HUES48 (cell line): Measurements from ENCODE around the gene SMURF1.

Experiments
- H3K27ac ChIP-seq: one replicate; pipeline ENCODE4 v1.7.0; 2013; ENCODE audit warnings: low read depth, low read length, inconsistent platforms
- H3K27me3 ChIP-seq: 2 replicates; pipeline ENCODE4 v1.6.1; 2013; ENCODE audit warnings: mild to moderate bottlenecking, low read length; ENCODE audit not compliant: control insufficient read depth, insufficient read depth
- H3K36me3 ChIP-seq: 2 replicates; pipeline ENCODE4 v1.6.1; 2013; ENCODE audit warnings: low read length; ENCODE audit not compliant: control insufficient read depth, insufficient read depth
- H3K4me1 ChIP-seq: 2 replicates; pipeline ENCODE4 v1.6.1; 2013; ENCODE audit warnings: mild to moderate bottlenecking, low read length; ENCODE audit not compliant: control insufficient read depth, insufficient read depth
- H3K4me3 ChIP-seq: 2 replicates; pipeline ENCODE4 v1.5.1; 2013; ENCODE audit warnings: mild to moderate bottlenecking, low read depth, low read length
- H3K9ac ChIP-seq: 2 replicates; pipeline ENCODE4 v1.6.1; 2013; ENCODE audit warnings: mild to moderate bottlenecking, low read depth, low read length, moderate library complexity
- H3K9me3 ChIP-seq: 2 replicates; pipeline ENCODE4 v1.6.1; 2013; ENCODE audit warnings: low read length; ENCODE audit not compliant: control insufficient read depth, insufficient read depth

SMURF1 gene

DNA sequence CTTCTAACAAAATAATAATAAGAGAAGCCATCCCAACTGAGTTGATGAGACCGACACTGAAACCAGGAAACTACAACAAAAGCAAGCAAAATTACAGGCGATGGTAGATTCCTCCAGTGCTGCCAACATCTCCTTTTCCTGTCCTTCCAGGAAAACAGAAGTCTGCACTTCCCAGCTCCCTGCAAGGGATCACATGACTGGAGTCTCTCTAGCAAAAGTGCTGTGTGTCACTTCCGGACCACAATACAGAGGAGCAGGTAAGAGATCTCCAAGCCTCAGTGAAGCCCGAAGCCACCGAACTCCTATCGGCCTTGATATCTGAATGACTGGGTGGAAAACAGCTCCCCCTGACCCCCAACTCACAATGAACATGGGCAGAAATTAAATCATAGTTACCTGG, 63.2 kb downstream of the SMURF1 start:
- Histone ChIP-seq H3K36me3 (no peaks in the 10 kb centered on the region), H3K27ac (no peak overlapping the region), H3K4me3 (no peak overlapping the region), H3K9me3 (no peaks in the 10 kb centered on the region), H3K9ac (no peak overlapping the region), H3K27me3 (no peaks in the 10 kb centered on the region), H3K4me1 (peaks cover 16% of the 10 kb centered on the region; the same call in 1 of the 2 replicates)

- Histone ChIP-seq H3K36me3 (no peaks in the 10 kb centered on the region), H3K4me1 (peaks cover 16% of the 10 kb centered on the region; the same call in 1 of the 2 replicates), H3K9me3 (no peaks in the 10 kb centered on the region), H3K27ac (no peak overlapping the region), H3K4me3 (no peak overlapping the region), H3K27me3 (no peaks in the 10 kb centered on the region), H3K9ac (no peak overlapping the region)
These were observed 64.8 kb downstream of the SMURF1 start for GRCh38 chr7:99079104-99079503.

GRCh38 chr7:99078416-99078815, 65.5 kb downstream of the SMURF1 start:
- no peaks in the 10 kb centered on the region for H3K36me3 ChIP-seq
- H3K9me3 ChIP-seq: no peaks in the 10 kb centered on the region
- 0 out of 2 replicates have a peak, but pooled peaks cover 10% of the 10 kb centered on the region for H3K4me1 ChIP-seq
- H3K9ac ChIP-seq: no peak overlapping the region
- H3K4me3 ChIP-seq: no peak overlapping the region
- no peaks in the 10 kb centered on the region for H3K27me3 ChIP-seq
- no peak overlapping the region for H3K27ac ChIP-seq

DNA sequence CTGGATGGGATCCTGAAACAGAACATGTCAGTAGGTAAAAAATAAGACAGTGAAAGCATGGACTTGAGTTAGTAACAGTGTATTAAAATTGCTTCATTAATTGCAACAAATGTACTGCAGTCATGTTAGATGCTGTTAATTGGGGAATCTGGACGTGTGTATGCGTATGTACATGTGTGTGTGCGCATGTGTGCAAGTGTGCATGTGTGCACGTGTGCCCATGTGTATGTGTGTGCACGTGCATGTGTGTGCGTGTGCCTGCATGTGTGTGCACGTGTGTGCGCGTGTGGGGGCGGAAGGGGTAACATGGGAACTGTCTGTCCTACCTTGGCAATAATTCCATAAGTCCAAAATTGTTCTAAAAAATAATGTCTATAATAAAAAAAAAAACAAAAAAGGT, 67.3 kb downstream of the SMURF1 start:
- Histone ChIP-seq H3K27me3 (no peaks in the 10 kb centered on the region), H3K9ac (no peak overlapping the region), H3K4me1 (0 out of 2 replicates have a peak, but pooled peaks cover 7% of the 10 kb centered on the region), H3K36me3 (no peaks in the 10 kb centered on the region), H3K9me3 (no peaks in the 10 kb centered on the region), H3K4me3 (no peak overlapping the region), H3K27ac (no peak overlapping the region)

GRCh38 chr7:99073839-99074446, 70.0 kb downstream of the SMURF1 start:
- H3K36me3 ChIP-seq: no peaks in the 10 kb centered on the region
- H3K27ac ChIP-seq: no peak overlapping the region
- H3K4me1 ChIP-seq: 0 out of 2 replicates have a peak, but pooled peaks cover under 1% of the 10 kb centered on the region
- H3K9ac ChIP-seq: no peak overlapping the region
- no peaks in the 10 kb centered on the region for H3K9me3 ChIP-seq
- H3K4me3 ChIP-seq: no peak overlapping the region
- no peaks in the 10 kb centered on the region for H3K27me3 ChIP-seq

GRCh38 chr7:99072126-99072525, 71.8 kb downstream of the SMURF1 start:
- H3K36me3 ChIP-seq: no peaks in the 10 kb centered on the region
- H3K27me3 ChIP-seq: no peaks in the 10 kb centered on the region
- H3K9me3 ChIP-seq: no peaks in the 10 kb centered on the region
- no peak overlapping the region for H3K27ac ChIP-seq
- no peak overlapping the region for H3K9ac ChIP-seq
- H3K4me1 ChIP-seq: no peaks in the 10 kb centered on the region
- no peak overlapping the region for H3K4me3 ChIP-seq

GRCh38 chr7:99070361-99070760, 73.5 kb downstream of the SMURF1 start:
- H3K27ac ChIP-seq: no peak overlapping the region
- H3K9me3 ChIP-seq: no peaks in the 10 kb centered on the region
- H3K27me3 ChIP-seq: no peaks in the 10 kb centered on the region
- no peak overlapping the region for H3K9ac ChIP-seq
- H3K36me3 ChIP-seq: no peaks in the 10 kb centered on the region
- H3K4me3 ChIP-seq: no peak overlapping the region
- no peaks in the 10 kb centered on the region for H3K4me1 ChIP-seq

DNA sequence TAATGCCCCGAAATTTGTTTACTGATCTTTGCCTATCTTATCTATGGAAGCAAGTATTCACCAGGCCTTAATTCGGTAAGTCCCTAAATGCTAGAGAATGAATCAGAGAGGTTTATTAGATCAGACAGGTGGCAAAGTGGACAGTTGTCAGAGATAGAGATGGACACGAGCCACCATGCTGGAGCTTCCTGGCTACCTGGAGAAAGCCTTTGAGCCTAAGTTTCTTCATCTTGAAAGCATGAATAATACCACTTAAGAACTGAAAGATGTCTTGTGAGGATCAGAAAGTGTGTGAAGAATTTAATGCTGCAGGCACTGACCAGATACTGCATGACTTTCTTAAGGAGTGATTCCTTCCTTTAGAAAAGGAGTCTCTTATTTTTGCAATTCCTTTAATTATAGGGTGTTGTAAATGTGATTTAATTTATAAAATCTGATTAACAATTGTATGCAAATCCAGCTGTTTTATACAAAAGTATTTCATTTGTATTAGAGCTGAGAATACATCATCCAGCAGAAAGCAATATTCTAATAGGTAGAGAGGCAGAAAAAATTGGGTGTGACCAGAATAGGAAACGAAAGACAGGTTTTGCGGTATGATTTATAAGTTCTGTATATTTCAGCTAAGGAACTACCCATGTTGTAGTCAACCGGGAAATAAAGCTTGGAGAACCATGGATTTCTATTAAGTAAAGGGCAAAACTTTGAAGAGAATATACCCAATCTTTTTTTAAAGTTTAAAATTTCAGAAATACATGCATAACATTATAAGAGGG, 82.7 kb downstream of the SMURF1 start:
- Histone ChIP-seq H3K27me3 (no peaks in the 10 kb centered on the region), H3K36me3 (peaks cover 19% of the 10 kb centered on the region), H3K27ac (no peak overlapping the region), H3K9me3 (no peaks in the 10 kb centered on the region), H3K4me1 (no peaks in the 10 kb centered on the region), H3K4me3 (no peak overlapping the region), H3K9ac (no peak overlapping the region)

- no peaks in the 10 kb centered on the region for H3K9me3 ChIP-seq
- no peak overlapping the region for H3K27ac ChIP-seq
- H3K9ac ChIP-seq: no peak overlapping the region
- H3K4me3 ChIP-seq: no peak overlapping the region
- H3K4me1 ChIP-seq: no peaks in the 10 kb centered on the region
- no peaks in the 10 kb centered on the region for H3K27me3 ChIP-seq
- peaks cover 68% of the 10 kb centered on the region for H3K36me3 ChIP-seq
These were observed 89.1 kb downstream of the SMURF1 start for GRCh38 chr7:99054781-99055180.

DNA sequence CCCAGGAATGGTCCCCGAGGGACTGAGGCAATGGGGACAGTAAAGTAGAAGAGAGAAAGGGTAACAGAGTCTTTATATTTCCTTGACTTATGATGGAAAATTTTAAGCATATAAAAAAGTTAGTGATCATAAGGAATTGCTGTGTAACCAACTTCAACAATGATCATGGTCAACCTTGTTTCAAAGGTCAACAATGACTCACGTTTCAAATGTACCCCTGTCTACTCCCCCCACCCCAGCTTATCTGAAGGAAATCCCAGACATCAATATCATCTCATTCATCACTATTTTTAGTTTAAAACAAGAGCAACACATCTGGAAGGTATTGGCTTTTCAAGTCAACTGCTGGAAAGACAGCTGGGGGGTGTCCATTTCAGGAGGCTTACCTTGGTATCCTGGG, 92.9 kb downstream of the SMURF1 start:
- no peaks in the 10 kb centered on the region for H3K9me3 ChIP-seq
- H3K27me3 ChIP-seq: no peaks in the 10 kb centered on the region
- no peaks in the 10 kb centered on the region for H3K4me1 ChIP-seq
- no peak overlapping the region for H3K9ac ChIP-seq
- H3K27ac ChIP-seq: no peak overlapping the region
- H3K4me3 ChIP-seq: no peak overlapping the region
- peaks cover 81% of the 10 kb centered on the region for H3K36me3 ChIP-seq

- H3K9ac ChIP-seq: no peak overlapping the region
- H3K4me1 ChIP-seq: no peaks in the 10 kb centered on the region
- H3K27ac ChIP-seq: no peak overlapping the region
- H3K27me3 ChIP-seq: no peaks in the 10 kb centered on the region
- no peak overlapping the region for H3K4me3 ChIP-seq
- no peaks in the 10 kb centered on the region for H3K9me3 ChIP-seq
- peaks cover 87% of the 10 kb centered on the region for H3K36me3 ChIP-seq
These were observed 96.3 kb downstream of the SMURF1 start for GRCh38 chr7:99047526-99048077.
